ENCODE results near the gene SLC26A5. TPM values are rescaled to one million over a fixed set of nuclear protein-coding genes. Genes with fewer than 3 reads are reported as not detected.

Gene SLC26A5
- total and polyA plus RNA-seq, 2 donors (not counting 3 experiments of a cell fraction or from before 2014, with no cell fraction given), result not detected

GRCh38 chr7:103389263-103389662, 56.7 kb downstream of the SLC26A5 start:
- no peaks in the 10 kb centered on the region for H3K9me3 ChIP-seq (replicated peaks; ENCODE audit: control insufficient read depth, insufficient read depth, low read length)
- H4K20me1 ChIP-seq (replicated peaks; ENCODE audit: control insufficient read depth, extremely low read depth, insufficient read depth, low read length), result no peaks in the 10 kb centered on the region
- no peak for FAIRE-seq
- H3K79me2 ChIP-seq (ENCODE audit: control insufficient read depth, insufficient read depth, low read length), result no peaks in the 10 kb centered on the region
- H2AFZ ChIP-seq (ENCODE audit: low read depth, low read length), result no peak overlapping the region
- no peaks in the 10 kb centered on the region for H3K27me3 ChIP-seq (ENCODE audit: control insufficient read depth in 2 of 2, insufficient read depth in 2 of 2, low read length in 2 of 2)
- intact Hi-C loops (cut with micrococcal nuclease), result no loop called here
- no peak overlapping the region for H3K4me2 ChIP-seq (ENCODE audit: insufficient read depth, low read length)
- H3K36me3 ChIP-seq (ENCODE audit: control insufficient read depth in 2 of 2, extremely low read depth in 1 of 2, insufficient read depth in 2 of 2, low read length in 2 of 2), result no peaks in the 10 kb centered on the region
- no peak overlapping the region for H3K27ac ChIP-seq (ENCODE audit: insufficient read depth, low read depth, low read length)
- CTCF ChIA-PET, result no interaction called here
- no TSS peak for BruUV-seq (replicated peaks)
- H3K4me1 ChIP-seq (ENCODE audit: control insufficient read depth, extremely low read depth, insufficient read depth, low read length), result no peaks in the 10 kb centered on the region
- TF ChIP-seq GATA2 (IDR thresholded peaks at IDR 0.05; ENCODE audit: insufficient read depth, insufficient read length, low read depth, low read length), result no peak
- TF ChIP-seq MYC (IDR thresholded peaks at IDR 0.05; ENCODE audit: low read depth, low read length), result no peak
- TF ChIP-seq EZH2 (IDR thresholded peaks at IDR 0.05; ENCODE audit: borderline replicate concordance, low read depth, low read length, severe bottlenecking), result no peak
- no peak for TF ChIP-seq FOS (IDR thresholded peaks at IDR 0.05; ENCODE audit: borderline replicate concordance, insufficient read depth, low read length)
- TF ChIP-seq CTCF (IDR thresholded peaks at IDR 0.05; ENCODE audit: extremely low read depth in 1 of 2, insufficient read depth in 1 of 2, low read depth in 1 of 2, low read length in 2 of 2), result no peak
- TF ChIP-seq POLR2A (IDR thresholded peaks at IDR 0.05; ENCODE audit: low read depth, low read length), result no peak
- no peak for DNase-seq (ENCODE audit: low read depth, low spot score)
- no peak overlapping the region for H3K9ac ChIP-seq (replicated peaks; ENCODE audit: extremely low read depth, insufficient read depth, low read length)
- POLR2A ChIA-PET, result no interaction called here
- H3K4me3 ChIP-seq (replicated peaks in 1 of 3; ENCODE audit: insufficient read depth in 1 of 3, low read depth in 1 of 3, low read length in 3 of 3), result no peak overlapping the region
- dilution Hi-C loops (cut with MboI; ENCODE audit: extremely low pct_ligation_motif_present, low sequenced_read_pairs), result no loop called here
- H3K9me1 ChIP-seq (replicated peaks; ENCODE audit: control insufficient read depth, extremely low read depth, insufficient read depth, low read length), result no peaks in the 10 kb centered on the region
